8988T (cell line): ENCODE results near the gene VTI1A.
"Not testable (repeated sequence)": the region's sequence is repeated elsewhere in the genome, so short reads cannot be mapped to it uniquely, and the experiment has no call there.

Experiments
- DNase-seq: peaks from one replicate; pipeline ENCODE4 v3.0.0; 2011

VTI1A gene

DNA sequence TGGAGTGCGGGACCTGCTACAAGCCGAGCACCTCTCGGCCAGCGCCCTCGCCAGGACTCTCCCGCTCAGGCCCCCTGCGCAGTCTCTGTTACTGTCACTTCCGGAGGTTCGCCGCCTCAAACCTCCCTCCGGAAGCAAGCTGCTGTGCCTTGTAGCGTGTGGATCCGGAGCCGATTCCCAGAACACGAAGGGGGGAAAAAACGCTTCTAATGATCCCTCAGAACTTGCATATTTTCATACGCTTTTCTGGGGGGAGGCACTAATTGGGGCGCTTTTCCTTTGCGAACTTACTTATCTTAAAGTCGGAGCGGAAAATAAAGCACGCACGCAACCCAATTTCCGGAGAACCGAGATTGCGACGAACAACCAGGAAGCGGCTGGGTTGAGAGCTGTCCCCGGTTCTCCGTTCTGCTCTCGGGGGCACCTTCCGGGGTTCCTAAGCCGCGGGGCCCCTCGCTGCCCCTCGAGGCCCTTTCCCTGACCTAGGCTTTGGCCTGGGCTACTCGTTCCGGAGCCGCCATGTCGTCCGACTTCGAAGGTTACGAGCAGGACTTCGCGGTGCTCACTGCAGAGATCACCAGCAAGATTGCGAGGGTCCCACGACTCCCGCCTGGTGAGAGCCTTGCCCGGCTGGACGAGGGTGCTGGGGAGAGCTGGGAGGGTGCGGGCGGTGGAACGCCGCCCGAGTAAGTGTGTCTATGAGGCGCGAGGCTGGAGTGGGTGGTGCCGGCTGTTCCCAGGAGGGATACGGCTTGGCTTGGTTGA, at the start of gene VTI1A, which contains the start of gene ZDHHC6:
VTI1A (plus strand) TSS at position 361 of the 765 bp plus-strand sequence; CDS start at position 520, 159 bp downstream.
ZDHHC6 (minus strand) TSS at position 60 of the 765 bp plus-strand sequence. CDS start 1,478 bp downstream, outside the sequence.
- DNase-seq: peak; percentile 44

DNA sequence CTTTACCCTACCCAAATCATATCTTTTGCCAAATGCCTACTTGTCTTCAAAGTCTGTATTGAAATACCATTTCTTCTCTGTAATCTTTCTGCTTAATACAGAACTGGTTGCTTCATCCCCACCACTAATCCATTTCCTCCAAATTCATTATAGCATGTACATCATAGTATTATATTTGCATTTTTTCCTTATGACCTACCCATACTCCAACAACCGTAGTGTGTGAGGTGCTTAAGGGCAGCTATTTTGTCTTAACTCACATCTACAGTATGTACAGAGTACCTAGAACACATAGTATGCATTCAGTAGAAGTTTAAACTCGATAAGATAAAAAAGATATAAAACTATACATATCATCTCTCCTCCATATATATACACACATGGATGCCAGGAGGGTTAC, 49.4 kb upstream of the VTI1A start:
- DNase-seq: no peak

GRCh38 chr10:112402917-112403316, 44.1 kb upstream of the VTI1A start:
- DNase-seq: no peak

DNA sequence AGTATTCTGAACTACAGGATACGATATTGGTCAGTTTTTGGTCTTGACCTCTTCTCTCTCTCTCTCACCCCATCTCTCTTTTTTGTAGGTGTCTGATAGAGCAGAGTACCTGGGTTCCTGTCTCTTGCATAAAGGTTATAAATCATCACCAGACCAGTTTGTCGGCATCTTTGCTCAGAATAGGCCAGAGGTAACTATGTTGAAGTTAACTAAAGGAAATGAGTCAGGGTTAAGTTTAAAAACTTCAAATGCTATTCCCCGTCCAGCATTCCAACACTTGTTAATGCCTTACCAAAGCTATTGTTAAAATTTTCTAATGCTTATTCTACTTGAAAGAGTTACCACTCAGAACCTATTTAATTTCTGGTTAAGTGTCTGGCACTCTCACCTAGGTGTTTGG, 42.4 kb upstream of the VTI1A start:
- DNase-seq: no peak

- DNase-seq: not testable (repeated sequence)
Measured at GRCh38 chr10:112406806-112407205, 40.2 kb upstream of the VTI1A start.

GRCh38 chr10:112407696-112408095, 39.3 kb upstream of the VTI1A start:
- no peak for DNase-seq

- no peak for DNase-seq
Measured at GRCh38 chr10:112409299-112409698, 37.7 kb upstream of the VTI1A start.

DNA sequence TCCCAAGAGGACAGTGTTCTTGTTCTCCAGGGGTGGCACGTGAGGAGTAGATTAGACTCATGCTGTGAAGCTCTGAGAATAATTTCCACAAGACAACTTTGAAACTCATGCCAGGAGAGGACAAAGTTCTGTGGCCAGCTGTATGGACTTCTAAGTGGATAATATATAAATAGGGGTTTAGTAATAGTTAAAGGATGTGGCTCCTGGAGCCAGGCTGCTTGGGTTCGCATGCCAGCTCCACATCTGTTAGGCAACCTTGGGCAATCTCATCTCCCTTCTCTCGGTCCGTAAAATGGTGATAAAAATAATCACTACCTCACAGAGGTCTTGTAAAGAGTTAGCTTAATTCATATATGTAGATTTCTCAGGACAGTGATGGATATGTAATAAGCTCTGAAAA, 37.3 kb upstream of the VTI1A start:
- DNase-seq: no peak

DNA sequence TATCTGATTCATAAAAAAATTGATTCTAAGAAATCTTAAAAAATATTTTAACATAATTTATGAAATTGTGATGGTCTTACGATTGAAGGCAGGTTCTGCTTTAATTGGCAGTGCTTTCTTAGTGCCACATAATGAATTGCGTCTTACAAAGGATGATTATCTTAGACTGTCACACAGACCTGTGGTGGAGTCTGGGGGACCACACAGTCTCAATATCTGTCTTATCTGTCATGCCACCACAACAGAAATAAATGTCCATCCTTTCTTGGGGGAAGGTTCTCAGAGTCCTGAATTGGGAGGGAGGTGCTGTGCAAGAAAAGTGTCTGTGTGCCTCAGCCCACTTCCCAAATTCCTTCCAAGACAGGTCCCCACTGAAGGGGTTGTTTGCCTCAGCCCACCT, 34.3 kb upstream of the VTI1A start:
- no peak for DNase-seq

DNA sequence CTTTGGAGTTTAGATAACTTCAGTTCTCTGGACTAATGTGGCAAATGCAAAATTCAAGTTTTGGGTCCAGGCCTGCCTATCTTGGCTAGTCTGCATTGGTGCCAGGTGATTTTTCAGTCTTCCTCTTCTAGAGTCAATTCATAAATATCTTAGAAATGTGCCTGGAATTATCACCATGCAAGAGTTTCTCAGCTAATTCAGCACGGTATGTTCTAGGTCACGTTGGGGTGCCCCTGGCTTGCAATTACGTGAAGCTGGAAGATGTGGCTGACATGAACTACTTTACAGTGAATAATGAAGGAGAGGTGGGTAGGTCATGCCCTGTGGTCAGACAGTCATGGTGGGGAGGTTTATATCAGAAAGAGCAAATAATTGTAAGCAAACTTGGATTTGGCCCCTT, 25.3 kb upstream of the VTI1A start:
- no peak for DNase-seq

DNA sequence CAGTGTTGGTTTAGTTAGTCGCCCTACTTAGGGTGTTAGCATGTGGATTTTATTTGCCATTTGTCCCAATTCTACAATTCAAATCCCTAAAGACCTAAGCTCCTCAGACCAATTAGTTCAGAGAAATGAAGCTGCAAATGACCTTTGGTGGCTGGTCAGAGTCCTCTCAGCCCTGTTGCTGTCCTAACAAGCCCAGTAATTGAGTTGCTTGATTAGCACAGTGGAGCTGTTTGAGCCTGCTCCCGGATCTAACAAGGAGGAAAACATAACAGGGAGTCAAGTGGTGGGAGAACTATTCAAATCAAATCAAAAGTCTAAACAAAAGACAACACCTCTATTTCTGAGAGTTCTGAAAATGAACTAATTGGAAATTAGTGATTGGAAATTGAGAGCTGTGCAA, 22.4 kb upstream of the VTI1A start:
- DNase-seq: no peak

GRCh38 chr10:112426111-112426510, 20.9 kb upstream of the VTI1A start:
- DNase-seq: no peak

GRCh38 chr10:112429147-112429546, 17.9 kb upstream of the VTI1A start:
- DNase-seq: no peak

DNA sequence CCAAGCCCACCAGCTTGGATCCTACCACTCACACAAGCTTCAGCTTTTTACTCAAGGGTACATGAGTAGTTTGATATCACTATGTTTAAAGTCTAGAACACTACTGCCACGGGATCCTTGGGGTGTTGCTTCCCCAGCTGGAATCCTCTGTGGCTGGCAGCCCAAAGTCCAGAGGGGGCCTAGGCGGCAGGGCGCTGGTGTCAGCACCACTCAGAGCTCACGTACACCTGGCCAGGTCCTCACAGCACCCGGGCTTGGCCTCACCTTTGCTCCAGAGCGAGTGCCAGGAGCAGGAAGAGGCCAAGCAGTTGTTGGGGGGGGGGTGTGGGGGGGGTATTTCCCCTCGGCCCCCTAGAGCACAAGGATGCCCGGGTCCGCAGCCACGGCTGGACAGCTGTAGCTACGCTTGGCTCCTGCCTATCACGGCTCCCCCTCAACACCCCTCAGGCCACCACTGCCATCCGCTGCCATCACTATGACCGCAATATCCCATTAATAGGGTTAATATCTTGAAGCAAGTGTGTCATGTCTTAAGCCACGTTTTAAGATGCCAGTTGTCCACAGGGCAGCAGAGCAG, 17.3 kb upstream of the VTI1A start:
- DNase-seq: no peak

GRCh38 chr10:112433136-112433535, 13.9 kb upstream of the VTI1A start:
- DNase-seq: no peak

DNA sequence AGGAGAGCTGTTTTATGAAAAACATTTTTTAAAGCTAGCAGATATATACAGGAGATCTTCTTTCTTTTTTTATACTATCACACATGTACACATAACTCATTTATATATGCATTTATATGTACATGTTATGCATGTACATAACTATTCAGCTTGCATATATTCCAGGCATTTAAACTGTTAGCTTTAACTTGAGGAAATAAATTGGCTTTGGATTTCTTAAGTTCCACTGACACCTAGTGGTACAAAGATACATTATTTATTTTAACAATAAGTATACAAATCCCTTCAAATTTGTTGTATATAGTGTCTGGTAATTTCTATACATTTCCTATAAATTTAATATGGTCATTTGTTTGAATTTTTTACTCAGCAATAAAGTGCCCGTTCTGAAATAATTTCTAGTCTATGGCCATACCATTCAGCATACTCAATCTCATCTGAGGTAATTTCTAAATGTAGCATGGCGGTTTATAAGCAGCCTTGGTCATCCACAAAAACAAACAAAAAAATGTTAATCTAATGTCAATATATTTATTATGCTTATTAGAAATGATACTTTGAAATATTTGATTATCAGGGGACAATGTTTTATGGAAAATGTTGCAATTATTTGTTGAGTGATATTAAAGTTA, 11.9 kb upstream of the VTI1A start:
- DNase-seq: no peak

- DNase-seq: no peak
Measured at GRCh38 chr10:112438356-112438755, 8.7 kb upstream of the VTI1A start.

DNA sequence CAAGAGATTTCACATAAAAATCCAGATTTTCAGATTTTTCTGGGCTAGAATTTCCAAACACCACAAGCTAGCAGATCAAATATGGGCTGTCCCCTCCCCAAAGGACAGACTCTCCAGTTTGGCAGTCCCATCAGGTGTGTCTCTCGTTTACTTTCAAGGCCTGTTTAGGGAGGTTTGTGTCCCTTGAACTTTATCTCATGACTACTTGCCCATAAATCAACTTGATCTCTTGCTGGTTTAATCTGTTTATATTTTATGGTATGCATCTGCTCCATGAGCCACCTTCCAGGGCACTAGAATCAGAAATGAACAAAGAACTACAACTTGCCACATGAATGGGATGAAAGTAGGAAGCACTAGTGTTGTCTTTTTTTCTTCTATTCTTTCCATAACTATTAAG, 5.5 kb upstream of the VTI1A start:
- DNase-seq: no peak

DNA sequence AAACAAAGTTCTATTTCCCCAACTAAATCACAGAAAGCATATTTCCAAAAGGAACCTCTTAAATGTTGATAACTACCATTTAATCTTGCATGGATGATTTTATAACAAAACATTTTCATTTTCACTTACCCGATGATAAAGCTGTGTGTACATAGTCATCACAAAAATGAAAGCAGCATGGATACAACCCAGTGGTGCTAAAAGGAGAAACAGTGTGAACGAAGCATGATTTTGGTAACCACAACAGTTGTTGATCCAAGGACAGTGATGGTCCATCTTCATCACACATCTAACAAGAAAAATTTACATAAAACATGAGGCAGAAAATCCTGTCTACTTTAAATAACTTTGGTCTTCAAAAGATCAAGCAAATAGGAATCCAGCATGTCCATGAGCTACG, 5.0 kb upstream of the VTI1A start:
- DNase-seq: no peak

- no peak for DNase-seq
Measured at GRCh38 chr10:112446055-112446854, 760 bp upstream of the VTI1A start.

GRCh38 chr10:112447620-112447928, 559 bp downstream of the VTI1A start:
- DNase-seq: no peak

DNA sequence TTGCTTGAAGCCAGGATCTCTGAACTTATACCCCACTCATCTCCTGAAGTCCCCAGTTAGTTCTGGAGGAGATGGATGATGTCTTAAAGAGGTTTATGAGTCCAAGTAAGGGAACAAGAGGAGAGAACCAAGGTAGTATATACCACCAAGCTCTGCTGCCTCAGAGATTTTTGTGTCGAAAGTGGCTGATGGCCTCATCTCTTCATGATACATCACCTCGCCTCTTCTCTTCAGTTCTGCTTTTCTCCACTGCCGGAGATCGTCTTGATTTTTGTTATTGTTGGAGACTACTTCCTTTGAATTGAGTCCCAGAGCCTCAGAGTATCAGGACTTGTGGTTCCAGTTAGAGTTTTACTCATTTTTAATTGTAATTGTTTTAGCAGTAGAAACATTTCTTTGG, 1.9 kb downstream of the VTI1A start:
- no peak for DNase-seq
